Testis (tissue), 3 donors: ENCODE results near the gene MPPED1. TPM values are rescaled to one million over a fixed set of nuclear protein-coding genes. Genes with fewer than 3 reads are reported as not detected.

Source experiments
- DNase-seq: peaks from one replicate; pipeline ENCODE4 v3.0.0-alpha.2; 2019
- H3K27ac ChIP-seq, 2 donors: fragments of 200-600 bp; sonication (generic); one replicate each; pipeline ENCODE4 v1.5.1; 2019
- H3K27me3 ChIP-seq: fragments of 200-600 bp; sonication (generic); one replicate; pipeline ENCODE4 v1.5.1; 2019
- H3K36me3 ChIP-seq: fragments of 200-600 bp; sonication (generic); one replicate; pipeline ENCODE4 v1.5.1; 2017; ENCODE audit warnings: low read depth; ENCODE audit errors: missing control alignments
- H3K4me1 ChIP-seq: fragments of 200-600 bp; sonication (generic); one replicate; pipeline ENCODE4 v1.5.1; 2019
- H3K4me3 ChIP-seq, 2 donors: fragments of 200-600 bp; sonication (generic); one replicate each; pipeline ENCODE4 v1.5.1; 2017 to 2019
- H3K9me3 ChIP-seq: fragments of 200-600 bp; sonication (generic); one replicate; pipeline ENCODE4 v1.5.1; 2017
- CTCF ChIP-seq, 3 experiments: fragments of 450-650 bp in 2 of 3; fragments of 200-600 bp in 1 of 3; sonication (generic) in 1 of 3; IDR thresholded peaks; one replicate each; pipeline ENCODE4 v1.5.1; 2016 to 2019; ENCODE audit warnings: antibody characterized with exemption in 3 of 3, mild to moderate bottlenecking in 2 of 3, moderate library complexity in 1 of 3
- POLR2A ChIP-seq: fragments of 450-650 bp; IDR thresholded peaks from one replicate; pipeline ENCODE4 v1.6.1; 2017; ENCODE audit warnings: antibody characterized with exemption, mild to moderate bottlenecking, moderate library complexity
- WGBS, 2 donors: methylation state at CpG; one replicate each; pipeline ENCODE4 v1.1.5; 2018; 5-methylcytosine and 5-hydroxymethylcytosine counted together
- intact Hi-C: fragments of 100-400 bp; cut with DNase I; formaldehyde crosslinking; loops from one replicate; pipeline ENCODE4 v1.15.1; 2023; ENCODE audit warnings: low total_unique reads
- polyA plus RNA-seq: library from polyadenylated mRNA; stranded (reverse); fragments of 350-450 nt; fragmentation: Illumina TruSeq; extraction: RNeasy Lipid Tissue Mini Kit (QIAGEN cat#74804); gene quantifications from one replicate; pipeline ENCODE4 v1.2.3, GENCODE V29; 2014; ENCODE audit warnings: low read depth, low replicate concordance; ENCODE audit not compliant: insufficient read depth
- total RNA-seq, 2 donors: library from RNA; depleted of rRNA; stranded (reverse); fragments of >200 nt; gene quantifications; one replicate each; pipeline ENCODE4 v1.2.3, GENCODE V29; 2016

The MPPED1 gene
- total and polyA plus RNA-seq, 3 donors from 2014 or later = 1.3 to 5.9 (median 4.1) TPM

- H3K27ac ChIP-seq = no peak overlapping the region
- no peaks in the 10 kb centered on the region for H3K4me1 ChIP-seq
- no peaks in the 10 kb centered on the region for H3K9me3 ChIP-seq
- no peaks in the 10 kb centered on the region for H3K27me3 ChIP-seq
- H3K36me3 ChIP-seq = no peaks in the 10 kb centered on the region
- WGBS, 2 donors = 66 to 84% methylated on average over 8 of the region's 8 CpGs
- no peak for TF ChIP-seq CTCF (IDR thresholded peaks at IDR 0.05)
- TF ChIP-seq POLR2A = no peak
- DNase-seq = no peak
- intact Hi-C loops = no loop called here
- peak overlapping the region in 1 of 2 donors; percentile 53 for H3K4me3 ChIP-seq
Measured at GRCh38 chr22:43398910-43399309, 12.9 kb upstream of the MPPED1 start.

DNA sequence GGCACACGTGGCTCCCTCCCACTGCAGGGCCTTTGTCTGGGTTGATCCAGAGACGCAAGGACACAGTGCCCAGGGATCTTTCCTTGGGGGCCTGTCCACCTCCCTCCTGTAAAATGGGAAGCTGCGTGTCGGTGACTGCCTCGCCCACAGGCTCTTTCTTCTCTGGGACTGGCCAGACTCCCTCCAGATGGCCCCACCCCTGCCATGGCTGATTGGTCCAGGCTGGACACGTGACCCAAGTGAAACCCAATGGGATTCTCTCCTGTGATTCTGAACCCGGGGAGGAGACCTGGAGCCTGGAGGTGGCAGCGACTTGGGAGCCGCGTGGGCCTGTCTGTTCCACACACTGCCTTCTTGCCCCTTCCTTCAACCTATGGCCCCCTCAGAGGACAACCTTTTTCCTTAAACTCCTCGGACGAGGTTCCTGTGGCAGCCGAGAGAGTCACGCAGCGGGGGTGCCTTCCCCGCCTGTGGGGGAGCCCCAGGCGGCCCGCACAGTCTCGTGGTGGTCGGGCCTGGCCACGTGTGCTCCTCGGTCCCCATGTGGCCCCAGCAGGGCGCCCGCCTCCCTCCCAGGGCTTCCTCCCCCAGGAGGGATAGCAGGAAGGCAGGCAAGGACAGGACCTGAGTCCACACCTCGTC, 12.4 kb upstream of the MPPED1 start:
- peak; percentile 82 for DNase-seq
- H3K4me3 ChIP-seq = peak overlapping the region; percentile 39 to 53
- intact Hi-C loops = no loop called here
- H3K36me3 ChIP-seq = no peaks in the 10 kb centered on the region
- H3K27ac ChIP-seq = no peak overlapping the region
- H3K4me1 ChIP-seq = no peaks in the 10 kb centered on the region
- H3K9me3 ChIP-seq = no peaks in the 10 kb centered on the region
- H3K27me3 ChIP-seq = no peaks in the 10 kb centered on the region
- WGBS, 2 donors = 57 to 71% methylated on average over 8 to 25 of the region's 25 CpGs
- no peak for TF ChIP-seq CTCF (IDR thresholded peaks at IDR 0.05)
- TF ChIP-seq POLR2A = no peak

DNA sequence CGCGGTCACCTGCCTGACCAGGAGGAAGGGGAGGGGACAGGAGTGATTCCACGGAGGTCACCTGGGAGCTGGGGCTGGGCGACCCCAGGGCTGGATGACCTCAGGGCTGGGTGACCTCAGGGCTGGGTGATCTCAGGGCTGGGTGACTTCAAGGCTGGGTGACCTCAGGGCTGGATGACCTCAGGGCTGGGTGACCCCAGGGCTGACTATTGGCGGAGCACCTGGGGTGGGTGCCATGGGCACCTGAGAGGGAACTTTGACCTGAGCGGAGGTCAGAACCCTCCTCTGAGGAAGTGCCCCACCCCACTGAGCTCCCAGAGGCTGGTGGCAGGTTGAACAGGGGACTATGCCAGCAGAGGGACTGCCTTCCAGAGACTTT, 11.8 kb upstream of the MPPED1 start:
- H3K27ac ChIP-seq = no peak overlapping the region
- H3K27me3 ChIP-seq = no peaks in the 10 kb centered on the region
- WGBS, 2 donors = 79% methylated on average over 6 of the region's 6 CpGs; no CpG with 5 or more reads in 1 of the 2 donors
- H3K4me1 ChIP-seq = no peaks in the 10 kb centered on the region
- no peak for DNase-seq
- H3K36me3 ChIP-seq = no peaks in the 10 kb centered on the region
- intact Hi-C loops = no loop called here
- no peaks in the 10 kb centered on the region for H3K9me3 ChIP-seq
- TF ChIP-seq CTCF (IDR thresholded peaks at IDR 0.05) = no peak
- TF ChIP-seq POLR2A = no peak
- H3K4me3 ChIP-seq = peak overlapping the region; percentile 39 to 53

DNA sequence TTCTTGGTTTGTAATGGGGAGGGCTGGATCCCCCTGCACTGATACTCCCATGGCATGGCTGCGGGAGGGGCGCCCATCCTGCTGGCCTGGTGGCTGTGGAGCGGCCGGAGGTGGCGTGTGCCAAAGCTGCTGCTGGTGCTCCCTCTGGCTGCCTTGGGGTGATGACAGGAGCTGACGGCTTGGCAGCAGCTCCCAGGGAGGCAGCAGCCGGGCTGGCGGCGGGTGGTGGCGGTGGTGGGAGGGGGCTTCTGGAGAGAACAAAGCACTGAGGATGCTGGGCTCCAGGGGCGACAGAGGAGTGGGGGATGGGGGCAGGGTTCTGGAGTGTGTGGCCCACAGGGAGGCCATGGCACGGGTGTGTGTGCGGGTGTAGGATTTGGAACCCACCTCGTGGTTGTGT, 11.4 kb upstream of the MPPED1 start:
- 82 to 88% methylated on average over 8 to 14 of the region's 14 CpGs for WGBS, 2 donors
- Histone ChIP-seq H3K4me3 (no peak overlapping the region), H3K9me3 (no peaks in the 10 kb centered on the region), H3K27me3 (no peaks in the 10 kb centered on the region), H3K4me1 (no peaks in the 10 kb centered on the region), H3K36me3 (no peaks in the 10 kb centered on the region), H3K27ac (no peak overlapping the region)
- intact Hi-C loops = no loop called here
- DNase-seq = no peak
- no peak for TF ChIP-seq POLR2A
- TF ChIP-seq CTCF (IDR thresholded peaks at IDR 0.05) = no peak

DNA sequence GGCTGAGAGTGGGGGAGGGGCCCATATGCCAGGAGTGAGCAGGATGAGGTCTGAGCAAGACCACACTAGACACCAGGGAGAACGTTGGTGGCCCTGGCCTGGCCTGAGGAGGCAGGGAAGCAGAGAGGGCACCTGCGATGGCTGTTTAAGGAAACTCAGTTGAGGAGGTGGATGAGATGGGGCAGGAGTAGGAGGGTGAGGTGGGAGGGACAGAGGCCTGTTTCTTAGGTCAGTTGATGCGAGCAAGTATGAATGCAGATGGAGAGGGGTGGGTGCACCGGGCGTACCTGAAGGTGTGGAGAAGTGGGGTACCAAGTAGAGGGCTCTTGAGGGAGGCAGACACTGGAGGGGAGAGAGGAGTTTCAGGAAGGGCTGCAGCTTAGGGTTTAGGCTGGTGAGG, 10.6 kb upstream of the MPPED1 start:
- Histone ChIP-seq H3K27ac (no peak overlapping the region), H3K4me1 (no peaks in the 10 kb centered on the region), H3K9me3 (no peaks in the 10 kb centered on the region), H3K36me3 (no peaks in the 10 kb centered on the region), H3K4me3 (no peak overlapping the region), H3K27me3 (no peaks in the 10 kb centered on the region)
- TF ChIP-seq CTCF (IDR thresholded peaks at IDR 0.05) (no peak), POLR2A (no peak)
- DNase-seq = no peak
- 88 to 91% methylated on average over 5 of the region's 5 CpGs for WGBS, 2 donors
- intact Hi-C loops = no loop called here
